WI38 (cell line): ENCODE data around the gene HADH.

Experiments
- H3K4me3 ChIP-seq: 2 replicates; pipeline ENCODE4 v1.5.1; 2011; ENCODE audit warnings: low read depth, mild to moderate bottlenecking, control low read depth, low read length
- TF ChIP-seq, protein P1 (sequence below): IDR thresholded peaks from 2 replicates; pipeline ENCODE4 v1.5.1; 2012; ENCODE audit warnings: low read depth, mild to moderate bottlenecking, control low read depth, low read length

HADH gene

GRCh38 chr4:108056418-108056817, 66.7 kb downstream of the HADH start:
- no peak overlapping the region for H3K4me3 ChIP-seq
- TF ChIP-seq, protein P1, sequence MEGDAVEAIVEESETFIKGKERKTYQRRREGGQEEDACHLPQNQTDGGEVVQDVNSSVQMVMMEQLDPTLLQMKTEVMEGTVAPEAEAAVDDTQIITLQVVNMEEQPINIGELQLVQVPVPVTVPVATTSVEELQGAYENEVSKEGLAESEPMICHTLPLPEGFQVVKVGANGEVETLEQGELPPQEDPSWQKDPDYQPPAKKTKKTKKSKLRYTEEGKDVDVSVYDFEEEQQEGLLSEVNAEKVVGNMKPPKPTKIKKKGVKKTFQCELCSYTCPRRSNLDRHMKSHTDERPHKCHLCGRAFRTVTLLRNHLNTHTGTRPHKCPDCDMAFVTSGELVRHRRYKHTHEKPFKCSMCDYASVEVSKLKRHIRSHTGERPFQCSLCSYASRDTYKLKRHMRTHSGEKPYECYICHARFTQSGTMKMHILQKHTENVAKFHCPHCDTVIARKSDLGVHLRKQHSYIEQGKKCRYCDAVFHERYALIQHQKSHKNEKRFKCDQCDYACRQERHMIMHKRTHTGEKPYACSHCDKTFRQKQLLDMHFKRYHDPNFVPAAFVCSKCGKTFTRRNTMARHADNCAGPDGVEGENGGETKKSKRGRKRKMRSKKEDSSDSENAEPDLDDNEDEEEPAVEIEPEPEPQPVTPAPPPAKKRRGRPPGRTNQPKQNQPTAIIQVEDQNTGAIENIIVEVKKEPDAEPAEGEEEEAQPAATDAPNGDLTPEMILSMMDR = no peak

GRCh38 chr4:108058685-108059440, 69.2 kb downstream of the HADH start:
- TF ChIP-seq, protein P1 = no peak
- no peak overlapping the region for H3K4me3 ChIP-seq

GRCh38 chr4:108060164-108060563, 70.5 kb downstream of the HADH start:
- TF ChIP-seq, protein P1 = 0 out of 2 replicates have a peak, but pooled peaks have one; percentile 21
- H3K4me3 ChIP-seq = no peak overlapping the region

- TF ChIP-seq, protein P1 = no peak
- no peak overlapping the region for H3K4me3 ChIP-seq
These were observed 71.1 kb downstream of the HADH start for GRCh38 chr4:108060686-108061321.

DNA sequence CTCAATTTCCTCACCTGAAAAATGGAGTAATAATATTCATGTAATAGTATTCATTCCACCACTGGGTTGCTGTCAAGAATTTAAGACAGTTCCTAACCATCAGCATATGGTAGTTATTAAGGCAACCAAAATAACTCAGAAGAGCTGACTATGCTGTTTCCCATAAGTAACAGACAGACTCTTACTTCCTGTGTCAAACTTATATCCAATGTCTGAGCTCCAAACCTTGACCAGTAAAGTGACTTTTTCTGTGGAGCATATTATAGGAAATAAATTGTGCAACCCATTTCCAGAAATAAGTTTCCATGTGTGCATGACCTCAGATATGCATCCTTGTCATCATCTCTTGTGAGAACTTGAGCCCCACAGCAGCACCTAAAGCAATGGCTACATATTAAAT, 78.8 kb downstream of the HADH start:
- no peak overlapping the region for H3K4me3 ChIP-seq
- TF ChIP-seq, protein P1 = no peak

DNA sequence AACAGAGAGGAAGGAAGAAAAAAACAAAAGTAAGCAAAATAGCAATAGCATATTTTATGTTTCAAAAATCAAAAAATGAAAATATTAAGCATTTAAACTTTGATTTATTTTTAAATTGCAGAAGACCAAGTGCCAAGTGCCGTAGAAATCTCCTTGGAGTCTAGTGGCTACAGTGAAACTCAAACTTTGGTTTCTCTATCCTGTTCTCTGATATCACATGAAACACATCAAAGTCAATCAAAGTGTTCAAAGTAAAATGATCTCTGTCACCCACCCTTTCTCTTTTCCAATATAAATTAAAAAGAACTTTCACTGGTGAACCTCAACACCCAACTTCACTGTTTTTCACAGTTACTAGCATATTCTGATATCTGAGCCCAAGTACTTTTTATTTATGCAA, 81.1 kb downstream of the HADH start:
- TF ChIP-seq, protein P1 = no peak
- H3K4me3 ChIP-seq = no peak overlapping the region

- TF ChIP-seq, protein P1 = no peak
These were observed 82.6 kb downstream of the HADH start for GRCh38 chr4:108072300-108072699.

More at GRCh38 chr4:108072300-108072699, 82.6 kb downstream of the HADH start:
- no peak overlapping the region for H3K4me3 ChIP-seq
